Testis (tissue), 2 donors: Measurements from ENCODE around the gene TENT5A.

Experiments
- CTCF ChIP-seq, 3 experiments: fragments of 450-650 bp in 2 of 3; fragments of 200-600 bp in 1 of 3; sonication (generic) in 1 of 3; IDR thresholded peaks; one replicate each; pipeline ENCODE4 v1.5.1; 2016 to 2019; ENCODE audit warnings: antibody characterized with exemption in 3 of 3, mild to moderate bottlenecking in 2 of 3, moderate library complexity in 1 of 3
- POLR2A ChIP-seq: fragments of 450-650 bp; IDR thresholded peaks from one replicate; pipeline ENCODE4 v1.6.1; 2017; ENCODE audit warnings: antibody characterized with exemption, mild to moderate bottlenecking, moderate library complexity

GRCh38 chr6:81748994-81749393 is 3.5 kb downstream of the TENT5A start:
- TF ChIP-seq CTCF (IDR thresholded peaks at IDR 0.05) (no peak), POLR2A (no peak)
